ENCODE results near the gene COPS6. TPM values are rescaled to one million over a fixed set of nuclear protein-coding genes. Genes with fewer than 3 reads are reported as not detected.
A peak's percentile ranks its signal among the peaks of the same experiment; 100 is the strongest.

The COPS6 gene
- total RNA-seq, result 100 to 1,000 TPM; 109 to 121 TPM
- 105 TPM for polyA plus RNA-seq (2013, experiment 1 of 2)
- polyA plus RNA-seq (2013, experiment 2 of 2), result 104 TPM
- long read RNA-seq, experiment 1, transcript COPS6-201 (10 exons, 1,432 nt), result major isoform, 50 of 69 reads
- long read RNA-seq, experiment 1, partial matches to known transcripts, result 10 of 69 reads
- long read RNA-seq, experiment 1, other reads (novel, unspliced or antisense), result 4 of 69 reads
- long read RNA-seq, experiment 2, transcript COPS6-201 (10 exons, 1,432 nt), result major isoform, 283 of 309 reads
- long read RNA-seq, experiment 2, partial matches to known transcripts, result 3 of 309 reads
- long read RNA-seq, experiment 2, other reads (novel, unspliced or antisense), result 18 of 309 reads
- long read RNA-seq, experiment 3, transcript COPS6-201 (10 exons, 1,432 nt), result major isoform, 363 of 383 reads
- long read RNA-seq, experiment 3, transcript COPS6-202 (10 exons, 1,107 nt), result minor isoform, 6 of 383 reads
- long read RNA-seq, experiment 3, partial matches to known transcripts, result 3 of 383 reads
- long read RNA-seq, experiment 3, other reads (novel, unspliced or antisense), result 11 of 383 reads
- long read RNA-seq, experiment 4, transcript COPS6-202 (10 exons, 1,107 nt), result minor isoform, 7 of 501 reads
- long read RNA-seq, experiment 4, transcript COPS6-201 (10 exons, 1,432 nt), result major isoform, 437 of 501 reads
- long read RNA-seq, experiment 4, partial matches to known transcripts, result 28 of 501 reads
- long read RNA-seq, experiment 4, other reads (novel, unspliced or antisense), result 27 of 501 reads

DNA sequence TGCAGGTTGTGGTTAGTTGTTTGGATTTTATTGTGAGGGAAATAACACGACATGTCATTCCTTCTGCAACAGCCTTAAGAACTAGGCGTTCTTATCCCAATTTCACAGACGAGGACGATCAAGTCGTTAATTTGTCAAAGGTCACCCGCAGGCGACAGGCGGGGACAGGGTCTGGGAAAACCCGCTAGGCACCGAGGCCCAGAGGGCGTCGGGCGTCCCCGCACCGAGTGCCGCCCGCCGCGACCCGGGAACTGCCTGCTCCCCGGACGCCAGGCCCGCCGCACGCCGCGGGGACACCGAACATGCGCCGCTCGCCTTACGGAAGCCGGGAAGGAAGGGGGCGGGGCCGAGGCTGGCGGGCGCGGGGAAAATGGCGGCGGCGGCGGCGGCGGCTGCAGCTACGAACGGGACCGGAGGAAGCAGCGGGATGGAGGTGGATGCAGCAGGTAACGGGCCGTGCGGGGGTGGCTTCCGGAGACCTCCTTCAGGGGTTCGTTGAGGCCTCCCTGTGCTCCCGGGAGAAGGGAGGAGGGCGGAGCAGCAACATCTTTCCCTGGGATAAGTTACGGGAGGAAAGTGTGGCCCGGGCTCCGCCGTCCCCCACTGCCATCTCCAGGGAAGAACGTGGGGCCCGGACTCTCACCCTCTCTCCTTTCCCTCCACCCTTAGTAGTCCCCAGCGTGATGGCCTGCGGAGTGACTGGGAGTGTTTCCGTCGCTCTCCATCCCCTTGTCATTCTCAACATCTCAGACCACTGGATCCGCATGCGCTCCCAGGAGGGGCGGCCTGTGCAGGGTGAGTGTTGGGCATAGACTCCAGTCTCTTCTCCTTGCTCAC is at the start of gene COPS6:
COPS6 (plus strand) TSS at position 349 of the 837 bp plus-strand sequence; CDS start at position 371, 22 bp downstream.
- 2 to 14% methylated on average over 7 to 68 of the region's 68 CpGs for WGBS, 2 experiments (ENCODE audit: insufficient coverage in 1 of 2, insufficient read length in 1 of 2)
- Histone ChIP-seq H3K4me3 (ENCODE audit: low read length) (peak within 1 kb of the TSS; percentile 92), H3K9ac (ENCODE audit: extremely low read depth, low read length, poor library complexity, severe bottlenecking) (peak within 1 kb of the TSS; percentile 68), H3K36me3 (ENCODE audit: control insufficient read depth, insufficient read depth, low read length) (peaks cover 36% of the 10 kb centered on the region), H3K27ac (ENCODE audit: low read depth, low read length) (peak within 1 kb of the TSS; percentile 62), H3K4me1 (ENCODE audit: control insufficient read depth, insufficient read depth, low read length) (no peaks in the 10 kb centered on the region), H3K9me3 (ENCODE audit: control insufficient read depth, low read length) (no peaks in the 10 kb centered on the region), H3K27me3 (ENCODE audit: control insufficient read depth, insufficient read depth, low read length, poor library complexity, severe bottlenecking) (no peaks in the 10 kb centered on the region)
- H3K27me3 Mint-ChIP-seq (ENCODE audit: insufficient read depth), result no peaks in the 10 kb centered on the region
- peaks cover 35% of the 10 kb centered on the region for H3K36me3 Mint-ChIP-seq (ENCODE audit: low read depth)
- no peak for TF ChIP-seq CTCF (conservative IDR thresholded peaks at IDR 0.05)
- H3K27ac Mint-ChIP-seq, result peak within 1 kb of the TSS; percentile 94
- DNase-seq, result peak; percentile 92
- no peaks in the 10 kb centered on the region for H3K9me3 Mint-ChIP-seq
- peak within 1 kb of the TSS; percentile 91 for H3K4me3 Mint-ChIP-seq
- H3K4me1 Mint-ChIP-seq, result peaks cover 7% of the 10 kb centered on the region

DNA sequence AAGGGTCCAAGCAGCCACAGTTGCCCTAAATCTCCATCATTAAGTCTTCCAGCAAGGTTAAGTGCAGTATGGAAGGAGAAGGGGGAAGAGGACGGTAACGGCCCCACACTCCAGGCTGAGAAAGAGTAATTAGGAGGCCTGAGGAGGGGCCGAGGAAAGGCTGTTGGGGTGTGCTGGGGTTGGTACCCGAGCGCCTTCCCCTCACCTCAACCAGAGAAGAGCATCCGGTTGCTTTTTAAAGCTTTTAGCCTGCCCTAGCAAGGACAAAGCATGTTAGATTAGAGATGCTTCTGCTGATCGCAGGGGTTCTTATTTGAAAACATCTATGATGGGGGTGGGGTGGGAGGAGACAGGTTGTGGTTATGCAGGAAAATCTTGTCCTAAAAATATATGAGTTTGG is 48.2 kb upstream of the COPS6 start:
- H3K27ac Mint-ChIP-seq, result peak overlapping the region; percentile 58
- no peaks in the 10 kb centered on the region for H3K27me3 Mint-ChIP-seq (ENCODE audit: insufficient read depth)
- no peak for TF ChIP-seq CTCF (conservative IDR thresholded peaks at IDR 0.05)
- H3K4me1 Mint-ChIP-seq, result peaks cover 6% of the 10 kb centered on the region
- Histone ChIP-seq H3K4me1 (ENCODE audit: control insufficient read depth, insufficient read depth, low read length) (no peaks in the 10 kb centered on the region), H3K27me3 (ENCODE audit: control insufficient read depth, insufficient read depth, low read length, poor library complexity, severe bottlenecking) (no peaks in the 10 kb centered on the region), H3K27ac (ENCODE audit: low read depth, low read length) (no peak overlapping the region), H3K9ac (ENCODE audit: extremely low read depth, low read length, poor library complexity, severe bottlenecking) (no peak overlapping the region), H3K9me3 (ENCODE audit: control insufficient read depth, low read length) (peaks cover 15% of the 10 kb centered on the region), H3K4me3 (ENCODE audit: low read length) (no peak overlapping the region), H3K36me3 (ENCODE audit: control insufficient read depth, insufficient read depth, low read length) (peaks cover 37% of the 10 kb centered on the region)
- H3K9me3 Mint-ChIP-seq, result peaks cover 19% of the 10 kb centered on the region
- no peak for DNase-seq
- H3K4me3 Mint-ChIP-seq, result no peak overlapping the region
- WGBS, 2 experiments (ENCODE audit: insufficient coverage in 1 of 2, insufficient read length in 1 of 2), result 94 to 100% methylated on average over 1 to 7 of the region's 7 CpGs
- H3K36me3 Mint-ChIP-seq (ENCODE audit: low read depth), result peaks cover 38% of the 10 kb centered on the region

DNA sequence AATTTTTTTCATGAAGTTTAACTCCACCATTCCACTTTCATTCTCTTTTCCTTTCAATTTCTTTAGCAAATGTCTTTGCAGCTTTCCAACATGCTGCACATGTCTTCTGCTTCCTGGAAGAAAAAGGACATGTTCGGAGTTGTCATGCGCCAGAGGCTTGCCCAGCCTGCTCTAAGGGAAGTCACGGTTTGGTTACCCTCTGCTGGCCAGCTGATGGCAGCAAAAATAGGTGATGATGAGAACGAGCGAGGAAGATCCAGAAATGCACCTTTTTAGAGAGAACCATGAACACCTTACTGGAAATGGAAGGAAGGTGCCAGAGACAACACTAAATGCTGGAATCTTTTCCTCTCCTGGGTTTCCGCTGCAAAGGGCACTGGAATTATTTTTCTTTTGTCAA is 44.1 kb upstream of the COPS6 start:
- peaks cover 9% of the 10 kb centered on the region for H3K36me3 ChIP-seq (ENCODE audit: control insufficient read depth, insufficient read depth, low read length)
- peaks cover 15% of the 10 kb centered on the region for H3K9me3 ChIP-seq (ENCODE audit: control insufficient read depth, low read length)
- DNase-seq, result no peak
- no peaks in the 10 kb centered on the region for H3K4me1 ChIP-seq (ENCODE audit: control insufficient read depth, insufficient read depth, low read length)
- no peaks in the 10 kb centered on the region for H3K27me3 Mint-ChIP-seq (ENCODE audit: insufficient read depth)
- H3K4me1 Mint-ChIP-seq, result peaks cover 6% of the 10 kb centered on the region
- H3K4me3 Mint-ChIP-seq, result no peak overlapping the region
- peaks cover 21% of the 10 kb centered on the region for H3K9me3 Mint-ChIP-seq
- TF ChIP-seq CTCF (conservative IDR thresholded peaks at IDR 0.05), result no peak
- no peaks in the 10 kb centered on the region for H3K27me3 ChIP-seq (ENCODE audit: control insufficient read depth, insufficient read depth, low read length, poor library complexity, severe bottlenecking)
- peaks cover 6% of the 10 kb centered on the region for H3K36me3 Mint-ChIP-seq (ENCODE audit: low read depth)
- H3K27ac Mint-ChIP-seq, result no peak overlapping the region
- no peak overlapping the region for H3K4me3 ChIP-seq (ENCODE audit: low read length)
- WGBS, 2 experiments (ENCODE audit: insufficient coverage in 1 of 2, insufficient read length in 1 of 2), result 82 to 88% methylated on average over 6 of the region's 6 CpGs
- H3K27ac ChIP-seq (ENCODE audit: low read depth, low read length), result no peak overlapping the region
- H3K9ac ChIP-seq (ENCODE audit: extremely low read depth, low read length, poor library complexity, severe bottlenecking), result no peak overlapping the region

Measured in endodermal cell (in vitro differentiated cells).